Stimulated activated CD4-positive, alpha-beta T cell treated with anti-CD3 and anti-CD28 coated beads, Interleukin-2, amount 100 ng/mL, for 4 hours (primary cell): ENCODE measurements around the gene ILF3.
"Not testable (repeated sequence)": the region's sequence is repeated elsewhere in the genome, so short reads cannot be mapped to it uniquely, and the experiment has no call there.

Source experiments
- DNase-seq: peaks from one replicate; pipeline ENCODE4 v3.0.0-alpha.2; 2020; ENCODE audit warnings: low read depth

The ILF3 gene

DNA sequence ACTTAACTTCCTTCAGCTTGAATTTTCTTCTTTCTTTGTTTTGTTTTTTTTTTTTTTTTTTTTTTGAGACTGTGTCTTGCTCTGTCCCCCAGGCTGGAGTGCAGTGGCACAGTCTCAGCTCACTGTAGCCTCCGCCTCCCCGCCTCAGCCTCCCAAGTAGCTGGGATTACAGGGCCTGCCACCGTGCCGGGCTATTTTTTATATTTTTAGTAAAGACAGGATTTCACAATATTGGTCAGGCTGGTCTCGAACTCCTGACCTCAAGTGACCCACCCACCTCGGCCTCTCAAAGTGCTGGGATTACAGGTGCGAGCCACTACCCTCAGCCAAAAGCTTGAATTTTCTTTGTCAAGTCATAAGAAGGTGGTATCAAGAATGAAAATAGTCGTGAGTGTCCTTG lies 21.1 kb downstream of the ILF3 start:
- DNase-seq: not testable (repeated sequence)

DNA sequence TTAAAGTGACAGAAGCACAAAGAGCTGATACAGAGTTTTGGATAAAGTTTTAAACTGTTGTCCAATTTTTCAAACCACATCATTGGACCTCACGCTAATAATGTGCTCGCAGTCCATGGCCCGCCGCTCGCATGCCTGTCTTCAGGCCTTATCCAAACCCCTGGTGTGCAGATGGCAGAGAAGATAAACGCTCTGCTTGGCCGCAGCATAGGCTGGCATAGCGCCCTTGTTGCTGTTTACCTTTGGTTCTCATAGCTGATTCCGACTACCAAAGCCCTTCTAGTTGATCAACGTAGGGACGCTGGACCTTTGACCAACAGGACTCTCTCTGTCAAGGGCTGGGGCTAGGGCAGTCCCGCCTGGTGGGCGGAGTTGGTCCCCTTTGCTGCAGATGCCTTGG lies 23.6 kb downstream of the ILF3 start:
- DNase-seq: no peak

DNA sequence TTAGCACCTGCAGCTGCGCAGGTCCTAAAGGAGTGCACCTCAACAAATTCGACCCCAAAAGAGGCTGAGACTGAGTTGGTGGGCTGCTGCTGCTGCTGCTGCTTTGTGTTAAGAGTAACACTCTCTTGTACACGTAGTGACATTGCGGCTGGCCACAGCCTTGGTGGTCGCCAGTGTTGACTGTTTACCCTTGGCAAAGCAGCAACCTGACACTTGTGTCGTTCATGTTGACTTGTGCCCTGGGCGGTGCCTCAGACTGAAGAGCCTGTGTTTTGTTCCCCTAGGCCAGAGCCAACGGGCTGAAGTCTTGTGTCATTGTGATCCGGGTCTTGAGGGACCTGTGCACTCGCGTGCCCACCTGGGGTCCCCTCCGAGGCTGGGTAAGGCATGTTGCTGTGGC lies 24.7 kb downstream of the ILF3 start:
- no peak for DNase-seq

DNA sequence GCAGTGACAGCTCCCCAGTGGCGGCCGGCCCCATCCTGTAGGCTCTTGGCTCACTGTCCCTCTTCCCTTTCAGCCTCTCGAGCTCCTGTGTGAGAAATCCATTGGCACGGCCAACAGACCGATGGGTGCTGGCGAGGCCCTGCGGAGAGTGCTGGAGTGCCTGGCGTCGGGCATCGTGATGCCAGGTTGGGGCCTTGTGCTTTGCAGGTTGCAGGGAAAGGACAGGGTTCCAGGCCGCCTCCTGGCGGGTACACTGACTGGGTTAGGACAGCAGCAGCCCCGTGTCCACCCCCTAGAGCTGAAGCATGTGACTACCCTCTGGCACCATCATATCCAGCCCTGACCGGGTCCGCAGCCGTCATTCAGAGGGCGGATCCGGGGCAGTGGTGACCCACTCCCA lies 25.6 kb downstream of the ILF3 start:
- DNase-seq: no peak

- no peak for DNase-seq
Measured at GRCh38 chr19:10680545-10681135, 26.5 kb downstream of the ILF3 start.

GRCh38 chr19:10681658-10682057 lies 27.5 kb downstream of the ILF3 start:
- no peak for DNase-seq

DNA sequence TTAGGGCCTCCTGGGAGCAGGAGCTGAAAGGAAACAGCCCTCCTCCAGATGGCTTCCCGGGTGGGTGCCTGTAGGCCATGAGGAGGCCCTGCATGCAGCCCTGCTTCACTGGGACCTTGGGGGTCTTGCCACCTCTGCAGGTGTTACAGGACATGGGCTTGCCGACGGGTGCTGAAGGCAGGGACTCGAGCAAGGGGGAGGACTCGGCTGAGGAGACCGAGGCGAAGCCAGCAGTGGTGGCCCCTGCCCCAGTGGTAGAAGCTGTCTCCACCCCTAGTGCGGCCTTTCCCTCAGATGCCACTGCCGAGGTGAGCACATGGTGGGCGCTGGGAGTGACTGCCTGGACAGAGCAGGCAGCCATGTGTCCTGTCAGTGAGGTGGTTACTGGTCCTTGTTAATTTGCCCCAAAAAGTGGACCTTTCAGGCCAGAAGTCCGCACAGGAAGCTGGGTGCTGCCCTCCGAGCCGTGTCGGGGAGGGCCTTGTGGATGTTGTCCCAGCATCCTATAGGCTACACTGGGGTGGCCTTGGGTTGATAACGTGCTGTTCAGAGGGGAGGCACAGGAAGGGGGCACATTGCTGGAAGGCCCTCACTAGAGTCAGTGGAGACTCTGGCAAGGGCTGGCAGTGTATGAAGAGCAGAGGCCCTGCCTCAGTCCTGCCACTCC lies 28.4 kb downstream of the ILF3 start:
- DNase-seq: no peak

DNA sequence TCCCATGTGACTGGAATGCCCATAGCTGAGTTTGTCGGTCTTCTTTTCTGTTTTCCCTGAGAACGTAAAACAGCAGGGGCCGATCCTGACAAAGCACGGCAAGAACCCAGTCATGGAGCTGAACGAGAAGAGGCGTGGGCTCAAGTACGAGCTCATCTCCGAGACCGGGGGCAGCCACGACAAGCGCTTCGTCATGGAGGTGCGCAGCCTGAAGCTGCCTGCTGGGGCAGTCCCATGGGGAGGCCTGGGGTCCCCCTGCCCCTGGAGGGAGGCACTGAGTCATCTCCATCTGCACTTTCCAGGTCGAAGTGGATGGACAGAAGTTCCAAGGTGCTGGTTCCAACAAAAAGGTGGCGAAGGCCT lies 28.9 kb downstream of the ILF3 start:
- DNase-seq: no peak

- DNase-seq: no peak
Measured at GRCh38 chr19:10683582-10683981, 29.4 kb downstream of the ILF3 start.

DNA sequence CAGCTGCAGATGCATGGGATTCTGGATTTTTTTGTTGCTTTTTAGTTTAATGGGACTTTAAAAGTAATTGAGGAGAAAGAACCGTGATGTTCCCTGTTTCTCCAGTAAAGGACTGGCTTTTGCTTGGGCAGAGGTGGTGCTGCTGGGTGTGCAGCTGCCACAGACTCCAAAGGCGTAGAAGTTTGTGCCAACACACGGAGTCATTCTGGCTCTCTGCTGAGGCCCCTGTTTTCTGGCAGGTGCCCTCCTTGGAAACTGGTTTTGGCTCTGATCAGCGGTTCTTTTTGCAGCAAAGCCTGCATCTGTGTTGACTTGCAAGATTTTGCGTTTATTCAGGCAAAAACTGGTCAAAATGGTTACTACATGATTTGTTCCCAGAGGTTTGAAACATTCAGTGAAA lies 31.1 kb downstream of the ILF3 start:
- no peak for DNase-seq

- no peak for DNase-seq
Measured at GRCh38 chr19:10686193-10686592, 32.0 kb downstream of the ILF3 start.

- DNase-seq: no peak
Measured at GRCh38 chr19:10686661-10687517, 32.7 kb downstream of the ILF3 start.

DNA sequence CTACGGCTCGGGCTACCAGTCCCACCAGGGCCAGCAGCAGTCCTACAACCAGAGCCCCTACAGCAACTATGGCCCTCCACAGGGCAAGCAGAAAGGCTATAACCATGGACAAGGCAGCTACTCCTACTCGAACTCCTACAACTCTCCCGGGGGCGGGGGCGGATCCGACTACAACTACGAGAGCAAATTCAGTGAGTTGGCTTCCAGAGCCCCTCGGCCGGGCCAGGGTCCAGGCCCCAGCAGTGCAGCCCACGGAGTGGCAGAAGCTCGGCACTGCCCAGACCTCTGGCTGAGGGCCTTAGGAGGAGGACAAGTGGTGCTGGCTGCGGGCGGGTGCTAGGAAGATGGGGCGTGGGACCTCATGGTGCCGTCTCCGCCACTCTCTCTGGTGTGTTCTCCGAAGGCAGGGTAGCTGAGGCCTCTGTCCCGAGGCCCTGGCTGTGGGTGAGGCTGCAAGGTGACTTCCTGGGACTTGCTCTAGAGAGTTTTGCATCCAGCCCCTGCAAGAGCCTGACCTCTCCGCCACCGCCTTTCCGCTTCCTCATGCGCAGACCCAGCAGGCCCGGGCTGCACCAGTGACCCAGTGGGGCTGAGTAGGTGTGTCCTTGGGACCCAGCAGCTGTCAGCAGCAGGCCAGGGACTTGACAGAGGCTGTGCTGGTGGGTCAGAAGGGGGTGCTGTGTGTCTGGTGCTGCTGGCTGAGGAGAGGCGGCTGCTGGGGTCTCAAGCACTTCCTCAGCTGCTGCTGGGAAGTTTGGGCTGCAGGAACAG lies 33.6 kb downstream of the ILF3 start:
- DNase-seq: no peak

- no peak for DNase-seq
Measured at GRCh38 chr19:10688545-10689280, 34.6 kb downstream of the ILF3 start.

DNA sequence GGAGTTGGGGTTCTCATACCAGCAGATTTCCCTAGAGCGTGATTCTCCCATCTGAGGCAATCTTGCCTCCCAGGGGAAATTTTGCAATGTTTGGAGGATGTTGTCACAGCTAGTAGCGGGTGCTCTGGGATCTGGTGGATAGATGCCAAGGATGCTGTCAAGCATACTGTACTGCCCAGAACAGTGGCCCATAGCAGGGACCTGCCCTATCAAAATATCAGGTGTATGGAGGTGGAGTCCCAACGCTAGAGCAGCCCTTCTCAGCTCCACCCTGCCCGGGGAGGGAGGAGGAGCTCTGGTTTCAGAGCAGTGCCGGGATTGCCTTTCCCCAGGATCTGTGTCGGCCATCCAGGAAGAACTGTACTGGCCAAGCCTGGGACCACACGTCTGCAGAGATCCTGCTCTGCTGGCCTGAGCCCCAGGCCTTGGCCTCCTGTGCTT lies 36.2 kb downstream of the ILF3 start:
- no peak for DNase-seq

DNA sequence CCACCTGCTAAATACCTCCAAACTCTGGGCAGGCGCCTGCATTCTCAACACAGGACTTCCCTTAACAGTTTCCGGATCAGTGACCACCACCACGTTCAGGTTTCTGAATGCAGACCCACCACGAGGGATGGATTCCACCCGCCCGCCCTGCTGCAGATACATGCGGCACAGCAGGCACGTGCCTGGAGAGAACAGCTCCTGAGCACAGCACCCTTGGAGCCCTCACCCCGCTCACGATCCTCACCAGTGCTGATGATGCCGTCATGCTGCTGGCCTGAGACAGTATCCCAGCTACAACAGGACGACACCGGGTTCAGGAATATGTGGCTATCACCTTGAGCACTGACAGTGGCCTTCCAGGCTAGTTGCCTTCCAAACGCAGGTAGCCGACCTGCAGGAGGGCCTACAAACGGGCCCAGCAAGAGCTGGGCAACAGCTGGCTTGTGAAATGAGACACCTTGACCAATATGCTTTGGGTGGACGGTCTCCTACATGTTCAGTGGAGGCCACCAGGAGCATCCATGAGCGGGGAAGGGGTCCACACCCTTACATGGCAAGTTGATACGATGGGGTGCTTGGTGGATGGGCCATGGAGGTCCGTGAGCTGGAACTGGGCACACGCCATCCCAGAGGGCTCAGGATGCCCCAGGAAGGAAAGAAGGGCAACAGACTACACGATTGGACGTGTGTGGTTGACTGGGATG lies 37.2 kb downstream of the ILF3 start:
- no peak for DNase-seq

DNA sequence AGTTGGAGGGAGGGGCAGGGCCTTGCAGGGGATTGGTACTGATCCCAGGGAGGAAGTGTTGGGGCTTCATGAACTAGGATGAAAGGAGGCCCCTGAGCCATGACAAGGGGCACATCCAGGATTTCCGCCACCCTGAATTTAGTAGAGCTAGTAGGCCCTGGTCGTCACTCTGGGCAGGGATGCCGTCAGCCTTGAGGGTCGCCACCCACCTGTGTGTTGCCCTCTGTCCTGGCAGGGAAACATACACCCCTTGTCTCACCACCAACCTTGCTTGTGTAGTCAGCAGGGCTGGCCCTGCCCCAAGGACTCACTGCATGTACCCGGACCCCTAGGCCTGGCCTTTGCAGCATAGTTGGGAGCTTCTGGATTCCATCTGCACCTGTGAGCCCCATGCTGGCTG lies 37.7 kb downstream of the ILF3 start:
- no peak for DNase-seq

GRCh38 chr19:10692673-10693264 lies 38.6 kb downstream of the ILF3 start:
- DNase-seq: no peak

- no peak for DNase-seq
Measured at GRCh38 chr19:10694706-10695307, 40.7 kb downstream of the ILF3 start.
